Large intestine (tissue), 3 donors: ENCODE results near the gene ALDH1A3. TPM values are rescaled to one million over a fixed set of nuclear protein-coding genes. Genes with fewer than 3 reads are reported as not detected.

Experiments
- DNase-seq, 2 donors: peaks; one replicate each; pipeline versions ENCODE4 v3.0.0 to v3.0.0-alpha.2; 2013
- H3K27ac ChIP-seq: one replicate; pipeline ENCODE4 v1.5.1; 2013; ENCODE audit warnings: low read length
- H3K27me3 ChIP-seq: 2 replicates; pipeline ENCODE4 v1.6.1; 2013; ENCODE audit warnings: low read length; ENCODE audit not compliant: control insufficient read depth, insufficient read depth
- H3K36me3 ChIP-seq: 2 replicates; pipeline ENCODE4 v1.6.1; 2013; ENCODE audit warnings: low read length; ENCODE audit not compliant: control insufficient read depth, insufficient read depth
- H3K4me1 ChIP-seq: one replicate; pipeline ENCODE4 v1.6.1; 2013; ENCODE audit warnings: low read length; ENCODE audit not compliant: control insufficient read depth, insufficient read depth
- H3K4me3 ChIP-seq: one replicate; pipeline ENCODE4 v1.5.1; 2013; ENCODE audit warnings: low read length
- H3K9me3 ChIP-seq: one replicate; pipeline ENCODE4 v1.6.1; 2013; ENCODE audit warnings: mild to moderate bottlenecking, low read depth, low read length, moderate library complexity; ENCODE audit not compliant: control insufficient read depth
- WGBS: methylation state at CpG from one replicate; pipeline ENCODE4 v1.1.5; 2013; ENCODE audit warnings: low lambda C conversion rate; ENCODE audit not compliant: insufficient coverage; 5-methylcytosine and 5-hydroxymethylcytosine counted together
- polyA plus RNA-seq: library from polyadenylated mRNA; unstranded; fragments of 120-200 nt; gene quantifications from one replicate; pipeline ENCODE4 v1.2.1, GENCODE V29; 2013

ALDH1A3 gene
- polyA plus RNA-seq, 1 donor: 23.8 TPM

DNA sequence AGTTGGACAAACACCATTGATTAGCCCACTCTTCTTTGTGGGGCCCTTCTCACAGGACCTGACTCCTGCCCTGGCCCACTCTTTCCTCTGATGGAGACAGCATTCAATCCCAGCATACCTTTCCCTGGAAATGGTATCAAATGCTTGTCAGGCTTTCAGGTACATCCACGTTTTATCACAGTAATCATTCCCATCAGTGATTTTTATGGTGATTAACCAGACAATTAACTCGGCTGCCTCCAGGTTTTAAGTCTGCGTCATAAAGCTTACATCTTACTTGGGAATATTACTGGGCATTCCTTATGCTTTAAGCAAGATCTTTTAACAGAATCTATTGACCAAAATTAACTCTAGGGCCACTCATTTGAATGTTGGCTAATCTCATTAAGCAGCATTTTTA, 72.9 kb downstream of the ALDH1A3 start:
- no peak overlapping the region for H3K27ac ChIP-seq
- 80% methylated on average over 1 of the region's 3 CpGs for WGBS

DNA sequence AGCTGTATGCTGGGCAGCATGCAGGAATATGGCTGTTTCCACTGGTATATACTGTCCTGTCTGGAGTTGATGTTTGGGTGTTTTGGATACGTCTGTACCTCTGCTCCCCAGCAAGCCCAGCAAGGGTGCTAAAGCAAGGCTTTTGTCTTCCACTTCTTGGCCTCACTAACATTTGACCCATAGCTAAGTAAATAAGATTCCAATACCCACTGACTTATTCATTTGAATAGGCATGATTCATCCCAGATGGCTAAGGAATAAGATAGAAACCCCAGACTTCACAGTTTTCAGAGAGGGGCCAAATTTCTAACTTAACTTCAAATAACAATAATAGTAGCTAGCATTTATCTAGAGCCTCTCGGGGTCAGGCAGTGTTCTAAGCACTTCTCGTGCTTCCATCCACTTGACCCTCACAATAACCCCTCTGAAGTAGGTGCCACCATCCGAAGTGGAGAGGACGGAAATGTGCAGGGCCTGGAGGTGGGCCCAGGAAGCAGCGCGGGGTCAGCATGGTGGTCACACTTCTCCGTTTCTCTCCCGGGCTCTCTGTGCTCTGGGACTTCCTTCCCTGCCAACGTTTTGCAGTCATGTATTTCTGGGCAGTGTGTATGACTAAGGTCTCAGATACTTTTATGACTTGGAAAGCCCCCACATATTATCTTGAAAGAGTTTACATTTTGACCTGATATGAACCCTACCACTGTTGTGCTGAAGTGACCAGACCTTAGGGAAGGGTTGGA, 78.9 kb downstream of the ALDH1A3 start:
- no peaks in the 10 kb centered on the region for H3K9me3 ChIP-seq
- H3K27ac ChIP-seq: no peak overlapping the region
- DNase-seq: no peak
- no peaks in the 10 kb centered on the region for H3K4me1 ChIP-seq
- H3K36me3 ChIP-seq: no peaks in the 10 kb centered on the region
- no peak overlapping the region for H3K4me3 ChIP-seq
- 80% methylated on average over 3 of the region's 10 CpGs for WGBS
- no peaks in the 10 kb centered on the region for H3K27me3 ChIP-seq

More for the DNA sequence above, 72.9 kb downstream of the ALDH1A3 start:
- DNase-seq: no peak
- H3K27me3 ChIP-seq: no peaks in the 10 kb centered on the region
- no peaks in the 10 kb centered on the region for H3K36me3 ChIP-seq
- H3K4me3 ChIP-seq: no peak overlapping the region
- no peaks in the 10 kb centered on the region for H3K4me1 ChIP-seq
- no peaks in the 10 kb centered on the region for H3K9me3 ChIP-seq

GRCh38 chr15:100959066-100960050, 79.7 kb downstream of the ALDH1A3 start:
- H3K27ac ChIP-seq: no peak overlapping the region

More at GRCh38 chr15:100959066-100960050, 79.7 kb downstream of the ALDH1A3 start:
- no peaks in the 10 kb centered on the region for H3K36me3 ChIP-seq
- no peaks in the 10 kb centered on the region for H3K4me1 ChIP-seq
- no peak for DNase-seq
- H3K27me3 ChIP-seq: no peaks in the 10 kb centered on the region
- no peak overlapping the region for H3K4me3 ChIP-seq
- 100% methylated on average over 1 of the region's 14 CpGs for WGBS
- H3K9me3 ChIP-seq: no peaks in the 10 kb centered on the region

Other genes with a start within 250 kb of the ALDH1A3 start
- 4.2 TPM for gene LRRK1, start 39.5 kb downstream of the ALDH1A3 start, polyA plus RNA-seq